OCI-LY3 (cell line): ENCODE measurements around the gene RABL6.

Experiments used
- H2AFZ ChIP-seq: fragments of 200-600, 300-600 bp; shearing (Covaris generic); 2 replicates; pipeline ENCODE4 v1.6.0; 2014; ENCODE audit warnings: antibody characterized with exemption, low read depth, low read length
- H3K27ac ChIP-seq: fragments of 200-600, 300-600 bp; sonication (generic); 2 replicates; pipeline ENCODE4 v1.5.1; 2014; ENCODE audit warnings: mild to moderate bottlenecking, low read length, moderate library complexity, mixed read lengths
- H3K27me3 ChIP-seq: fragments of 200-600, 300-600 bp; sonication (generic); 2 replicates; pipeline ENCODE4 v1.6.1; 2014; ENCODE audit warnings: low read depth, low read length, mixed read lengths
- H3K36me3 ChIP-seq: fragments of 200-600, 300-600 bp; sonication (generic); replicated peaks from 2 replicates; pipeline ENCODE3; 2014; ENCODE audit warnings: low read depth, low read length, mixed read lengths
- H3K4me1 ChIP-seq: fragments of 300-600, 200-600 bp; sonication (generic); 2 replicates; pipeline ENCODE4 v1.6.1; 2014; ENCODE audit warnings: low read length, mixed read lengths
- H3K4me2 ChIP-seq: fragments of 200-600, 300-600 bp; sonication (generic); 2 replicates; pipeline ENCODE4 v1.6.1; 2014; ENCODE audit warnings: low read length, mixed read lengths
- H3K4me3 ChIP-seq: fragments of 300-600, 200-600 bp; sonication (generic); 2 replicates; pipeline ENCODE4 v1.5.1; 2014; ENCODE audit warnings: antibody characterized with exemption, mild to moderate bottlenecking, low read length, moderate library complexity
- H3K79me2 ChIP-seq: fragments of 300-600, 200-600 bp; shearing (Covaris generic); 2 replicates; pipeline ENCODE4 v1.6.1; 2014; ENCODE audit warnings: mild to moderate bottlenecking, low read length, mixed read lengths
- H3K9ac ChIP-seq: fragments of 300-600, 200-600 bp; shearing (Covaris generic); 2 replicates; pipeline ENCODE4 v1.6.0; 2014; ENCODE audit warnings: mild to moderate bottlenecking, low read length, moderate library complexity
- H3K9me3 ChIP-seq: fragments of 200-600, 300-600 bp; shearing (Covaris generic); 2 replicates; pipeline ENCODE4 v1.6.1; 2014; ENCODE audit warnings: low read length, mixed read lengths; ENCODE audit not compliant: insufficient read depth
- H4K20me1 ChIP-seq: fragments of 200-600, 300-600 bp; sonication (generic); 2 replicates; pipeline ENCODE4 v1.6.1; 2016; ENCODE audit warnings: low read length, mixed read lengths; ENCODE audit not compliant: insufficient read depth
- EZH2phosphoT487 ChIP-seq: fragments of 200-600 bp; shearing (Covaris generic); IDR thresholded peaks from 2 replicates; pipeline ENCODE4 v1.6.1; 2018; ENCODE audit warnings: antibody characterized with exemption, mixed run types, low read depth
- TF ChIP-seq, protein P1 (sequence below): fragments of 200-600, 300-600 bp; sonication (generic); IDR thresholded peaks from 2 replicates; pipeline ENCODE4 v1.5.1; 2014; ENCODE audit warnings: antibody characterized with exemption, low read length, low read depth

RABL6 gene

GRCh38 chr9:136823136-136824046 lies 15.6 kb downstream of the RABL6 start:
- no peaks in the 10 kb centered on the region for H3K27me3 ChIP-seq
- no peaks in the 10 kb centered on the region for H3K4me1 ChIP-seq
- peaks cover 24% of the 10 kb centered on the region for H3K36me3 ChIP-seq
- H2AFZ ChIP-seq = no peak overlapping the region
- H3K9ac ChIP-seq = no peak overlapping the region
- TF ChIP-seq, protein P1, sequence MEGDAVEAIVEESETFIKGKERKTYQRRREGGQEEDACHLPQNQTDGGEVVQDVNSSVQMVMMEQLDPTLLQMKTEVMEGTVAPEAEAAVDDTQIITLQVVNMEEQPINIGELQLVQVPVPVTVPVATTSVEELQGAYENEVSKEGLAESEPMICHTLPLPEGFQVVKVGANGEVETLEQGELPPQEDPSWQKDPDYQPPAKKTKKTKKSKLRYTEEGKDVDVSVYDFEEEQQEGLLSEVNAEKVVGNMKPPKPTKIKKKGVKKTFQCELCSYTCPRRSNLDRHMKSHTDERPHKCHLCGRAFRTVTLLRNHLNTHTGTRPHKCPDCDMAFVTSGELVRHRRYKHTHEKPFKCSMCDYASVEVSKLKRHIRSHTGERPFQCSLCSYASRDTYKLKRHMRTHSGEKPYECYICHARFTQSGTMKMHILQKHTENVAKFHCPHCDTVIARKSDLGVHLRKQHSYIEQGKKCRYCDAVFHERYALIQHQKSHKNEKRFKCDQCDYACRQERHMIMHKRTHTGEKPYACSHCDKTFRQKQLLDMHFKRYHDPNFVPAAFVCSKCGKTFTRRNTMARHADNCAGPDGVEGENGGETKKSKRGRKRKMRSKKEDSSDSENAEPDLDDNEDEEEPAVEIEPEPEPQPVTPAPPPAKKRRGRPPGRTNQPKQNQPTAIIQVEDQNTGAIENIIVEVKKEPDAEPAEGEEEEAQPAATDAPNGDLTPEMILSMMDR = no peak
- no peak for TF ChIP-seq EZH2phosphoT487
- H3K4me3 ChIP-seq = no peak overlapping the region
- H4K20me1 ChIP-seq = 0 out of 2 replicates have a peak, but pooled peaks cover 5% of the 10 kb centered on the region
- H3K27ac ChIP-seq = no peak overlapping the region
- H3K79me2 ChIP-seq = peaks cover 40% of the 10 kb centered on the region
- H3K4me2 ChIP-seq = no peak overlapping the region
- H3K9me3 ChIP-seq = no peaks in the 10 kb centered on the region

GRCh38 chr9:136824496-136825225 lies 16.9 kb downstream of the RABL6 start:
- H3K9ac ChIP-seq = no peak overlapping the region

GRCh38 chr9:136825295-136826187 lies 17.8 kb downstream of the RABL6 start:
- no peak overlapping the region for H3K4me3 ChIP-seq
- no peak for TF ChIP-seq EZH2phosphoT487
- TF ChIP-seq, protein P1 = no peak
- H4K20me1 ChIP-seq = 0 out of 2 replicates have a peak, but pooled peaks cover 5% of the 10 kb centered on the region
- no peak overlapping the region for H3K4me2 ChIP-seq
- H3K27me3 ChIP-seq = no peaks in the 10 kb centered on the region
- H3K9me3 ChIP-seq = no peaks in the 10 kb centered on the region
- H3K79me2 ChIP-seq = peaks cover 19% of the 10 kb centered on the region
- H2AFZ ChIP-seq = no peak overlapping the region
- peaks cover 35% of the 10 kb centered on the region for H3K36me3 ChIP-seq
- H3K27ac ChIP-seq = no peak overlapping the region
- no peak overlapping the region for H3K9ac ChIP-seq
- no peaks in the 10 kb centered on the region for H3K4me1 ChIP-seq

More at GRCh38 chr9:136824496-136825225, 16.9 kb downstream of the RABL6 start:
- Histone ChIP-seq H3K4me1 (no peaks in the 10 kb centered on the region), H3K27ac (no peak overlapping the region), H3K9me3 (no peaks in the 10 kb centered on the region), H3K4me3 (no peak overlapping the region), H3K36me3 (peaks cover 28% of the 10 kb centered on the region), H3K4me2 (no peak overlapping the region), H3K27me3 (no peaks in the 10 kb centered on the region), H4K20me1 (0 out of 2 replicates have a peak, but pooled peaks cover 5% of the 10 kb centered on the region), H2AFZ (no peak overlapping the region), H3K79me2 (peaks cover 28% of the 10 kb centered on the region)
- no peak for TF ChIP-seq EZH2phosphoT487
- TF ChIP-seq, protein P1 = no peak
